SKM-1 (cell line): Measurements from ENCODE around the gene RBBP5.
"Not testable (repeated sequence)": the region's sequence is repeated elsewhere in the genome, so short reads cannot be mapped to it uniquely, and the experiment has no call there.

Experiments used
- DNase-seq: peaks from one replicate; lab custom pipeline; 2025; ENCODE audit not compliant: unreplicated experiment; lab: John Stamatoyannopoulos, UW

Gene RBBP5, protein sequence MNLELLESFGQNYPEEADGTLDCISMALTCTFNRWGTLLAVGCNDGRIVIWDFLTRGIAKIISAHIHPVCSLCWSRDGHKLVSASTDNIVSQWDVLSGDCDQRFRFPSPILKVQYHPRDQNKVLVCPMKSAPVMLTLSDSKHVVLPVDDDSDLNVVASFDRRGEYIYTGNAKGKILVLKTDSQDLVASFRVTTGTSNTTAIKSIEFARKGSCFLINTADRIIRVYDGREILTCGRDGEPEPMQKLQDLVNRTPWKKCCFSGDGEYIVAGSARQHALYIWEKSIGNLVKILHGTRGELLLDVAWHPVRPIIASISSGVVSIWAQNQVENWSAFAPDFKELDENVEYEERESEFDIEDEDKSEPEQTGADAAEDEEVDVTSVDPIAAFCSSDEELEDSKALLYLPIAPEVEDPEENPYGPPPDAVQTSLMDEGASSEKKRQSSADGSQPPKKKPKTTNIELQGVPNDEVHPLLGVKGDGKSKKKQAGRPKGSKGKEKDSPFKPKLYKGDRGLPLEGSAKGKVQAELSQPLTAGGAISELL

DNA sequence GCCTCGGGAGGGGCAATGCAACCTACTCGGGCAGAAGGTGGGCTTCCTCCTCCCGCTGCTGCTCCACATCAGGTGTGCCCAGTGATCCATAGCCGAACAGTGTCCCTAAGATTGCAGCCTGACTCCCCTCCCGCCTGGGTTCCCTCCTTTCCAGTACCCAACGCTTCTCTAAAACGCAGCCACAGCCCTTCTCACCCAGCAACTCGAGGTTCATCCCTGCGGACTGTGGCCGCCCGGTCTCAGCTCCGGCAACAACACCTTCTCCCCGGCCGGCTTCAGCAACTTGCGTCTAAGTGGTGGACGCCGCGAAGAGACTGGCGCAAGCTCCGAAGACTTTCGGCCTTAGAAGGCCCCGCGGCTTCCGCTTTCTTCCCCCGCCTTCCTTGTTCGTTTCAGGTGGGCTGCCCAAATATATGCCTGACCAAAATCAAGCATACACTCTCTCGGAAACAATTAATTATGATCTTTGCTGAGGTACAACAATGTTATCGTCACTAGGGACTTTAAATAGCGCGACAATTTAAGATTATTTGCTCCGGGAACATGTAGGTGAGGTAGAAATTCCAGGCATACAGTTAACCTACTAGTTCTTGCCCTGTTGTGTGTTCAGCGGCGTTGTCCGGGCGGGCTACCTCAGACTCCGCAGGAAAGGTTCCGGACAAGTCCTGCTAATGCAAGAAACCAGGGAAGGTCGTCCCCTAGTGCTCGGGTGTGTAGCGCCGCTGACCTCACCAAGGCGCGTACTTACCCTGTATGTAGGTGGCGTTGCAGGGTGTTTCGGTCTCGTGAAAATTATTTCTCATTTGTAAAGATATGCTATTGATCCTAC, at the start of gene RBBP5:
RBBP5 (minus strand) TSS at position 319 of the 829 bp plus-strand sequence; CDS start at position 214, 105 bp downstream.
- peak; percentile 100 for DNase-seq

DNA sequence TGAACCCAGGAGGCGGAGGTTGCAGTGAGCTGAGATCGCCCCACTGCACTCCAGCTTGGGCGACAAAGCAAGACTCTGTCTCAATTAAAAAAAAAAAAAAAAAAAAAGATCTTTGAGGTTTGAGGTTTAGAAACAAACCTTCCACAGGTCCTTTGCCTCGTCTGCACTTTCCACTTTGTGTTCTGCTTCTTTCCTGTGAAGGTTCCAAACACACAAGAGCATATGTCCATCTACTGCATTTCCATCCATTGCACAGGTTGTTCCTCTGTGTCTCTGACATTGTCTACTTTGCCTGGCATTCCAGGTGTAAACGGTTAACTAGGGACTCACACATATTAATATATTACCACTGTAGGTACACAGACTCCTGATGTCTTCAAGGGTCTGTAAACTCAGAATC, 49.6 kb upstream of the RBBP5 start:
- no peak for DNase-seq

DNA sequence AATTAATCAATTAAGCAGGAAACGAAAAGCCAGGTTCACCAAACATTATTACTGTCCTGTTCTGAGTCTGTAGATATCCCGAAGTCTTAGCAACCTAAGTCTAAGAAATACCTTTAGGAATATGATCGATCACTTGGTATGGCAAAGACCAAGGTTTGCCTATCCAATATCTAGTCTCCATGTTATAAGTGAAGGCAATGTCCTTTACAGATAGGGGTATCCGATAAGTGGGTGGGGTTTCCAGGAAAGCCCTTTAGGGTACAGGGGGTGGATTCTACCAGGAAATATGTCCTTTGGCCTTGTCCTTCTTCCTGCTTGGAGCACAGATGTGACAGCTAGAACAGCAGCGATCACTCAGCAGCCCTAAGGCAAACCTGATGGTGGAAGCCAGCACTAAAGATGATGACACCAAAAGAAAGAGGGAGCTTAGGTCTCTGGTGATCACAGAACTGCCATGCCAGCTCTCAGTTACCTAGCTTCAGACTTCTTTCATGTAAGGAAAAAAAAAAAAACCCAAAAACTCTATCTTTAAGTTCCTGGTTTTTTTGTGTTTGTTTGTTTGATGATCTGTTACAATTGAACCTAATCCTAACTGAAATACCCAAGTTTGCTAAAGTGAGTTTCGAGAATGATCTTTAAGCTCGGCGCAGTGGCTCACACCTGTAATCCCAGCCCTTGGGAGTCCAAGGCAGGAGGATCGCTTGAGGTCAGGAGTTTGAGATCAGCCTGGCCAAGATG, 48.9 kb upstream of the RBBP5 start:
- no peak for DNase-seq

DNA sequence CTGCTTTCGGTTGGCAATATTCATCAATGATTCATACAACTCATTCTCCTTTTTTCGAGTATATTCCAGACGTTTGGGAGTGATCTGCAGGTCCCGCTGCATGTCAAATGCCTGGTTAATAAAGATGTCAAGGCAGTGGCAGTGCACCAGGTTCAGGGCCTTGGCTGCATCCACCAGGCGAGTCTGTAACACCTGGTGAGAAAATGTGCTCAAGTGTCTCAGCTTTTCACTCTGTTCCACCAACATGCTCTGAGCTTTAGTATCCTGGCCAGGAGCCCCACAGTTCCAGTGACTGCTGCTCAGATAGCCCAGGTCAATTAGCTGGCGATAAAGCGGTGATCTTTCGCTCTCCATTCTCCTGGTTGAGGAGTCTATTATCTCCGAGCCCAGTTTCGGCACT, 47.5 kb upstream of the RBBP5 start:
- no peak for DNase-seq

DNA sequence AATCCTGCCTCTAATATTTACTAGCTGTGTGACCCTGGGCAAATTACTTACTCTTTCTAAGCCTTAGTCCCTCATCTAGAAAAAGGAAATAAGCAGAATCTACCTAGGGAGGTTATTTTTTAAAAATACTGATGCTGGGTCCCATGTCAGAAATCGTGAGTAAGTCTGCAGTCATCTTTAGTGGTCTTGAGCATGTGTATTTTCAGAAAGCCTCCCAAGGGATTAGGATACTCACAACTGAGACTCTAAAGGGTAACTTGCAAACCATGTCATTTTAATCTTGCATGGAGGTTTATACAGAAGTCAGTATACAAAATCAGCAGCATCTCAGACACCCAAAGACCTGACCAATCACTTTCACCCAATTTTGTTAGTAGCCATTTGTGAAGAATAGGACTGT, 46.5 kb upstream of the RBBP5 start:
- no peak for DNase-seq

DNA sequence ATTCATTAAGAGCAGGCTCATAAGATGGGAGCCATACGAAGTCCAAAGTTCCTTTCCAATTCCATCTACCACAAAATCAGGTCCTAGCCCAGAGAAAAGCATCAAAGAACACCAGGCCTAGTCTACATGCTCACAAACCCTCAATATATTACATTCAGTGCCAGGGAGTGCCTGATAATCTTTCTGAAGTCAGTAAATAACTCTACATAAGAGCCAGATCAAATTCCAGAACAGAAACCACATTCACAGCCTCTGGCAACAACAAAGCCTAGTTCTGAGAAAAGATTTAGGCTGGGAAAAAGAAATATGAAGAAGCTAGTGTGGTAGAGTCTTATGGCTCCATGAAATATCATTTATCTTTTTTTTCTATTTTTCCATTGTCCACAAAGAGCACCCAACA, 40.5 kb upstream of the RBBP5 start:
- DNase-seq, result no peak

DNA sequence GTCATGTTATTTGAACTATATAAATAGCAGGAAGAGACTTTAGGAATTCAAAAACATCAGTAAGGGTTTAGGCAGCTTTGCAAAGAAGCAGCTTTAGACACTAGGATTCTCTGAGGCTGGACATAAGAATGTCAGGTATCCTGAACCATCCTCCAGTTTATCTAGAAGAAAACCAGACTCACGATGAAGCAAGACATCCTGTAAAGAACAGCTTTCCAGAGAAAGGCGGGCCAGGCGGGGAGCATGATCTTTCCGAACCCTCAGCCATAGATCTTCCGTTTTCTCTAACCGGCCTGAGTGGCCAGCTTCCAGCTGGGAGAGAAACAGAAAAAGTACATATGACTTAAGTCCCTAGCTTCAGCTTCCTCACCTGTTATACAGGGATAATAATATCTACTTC, 39.3 kb upstream of the RBBP5 start:
- DNase-seq, result no peak

DNA sequence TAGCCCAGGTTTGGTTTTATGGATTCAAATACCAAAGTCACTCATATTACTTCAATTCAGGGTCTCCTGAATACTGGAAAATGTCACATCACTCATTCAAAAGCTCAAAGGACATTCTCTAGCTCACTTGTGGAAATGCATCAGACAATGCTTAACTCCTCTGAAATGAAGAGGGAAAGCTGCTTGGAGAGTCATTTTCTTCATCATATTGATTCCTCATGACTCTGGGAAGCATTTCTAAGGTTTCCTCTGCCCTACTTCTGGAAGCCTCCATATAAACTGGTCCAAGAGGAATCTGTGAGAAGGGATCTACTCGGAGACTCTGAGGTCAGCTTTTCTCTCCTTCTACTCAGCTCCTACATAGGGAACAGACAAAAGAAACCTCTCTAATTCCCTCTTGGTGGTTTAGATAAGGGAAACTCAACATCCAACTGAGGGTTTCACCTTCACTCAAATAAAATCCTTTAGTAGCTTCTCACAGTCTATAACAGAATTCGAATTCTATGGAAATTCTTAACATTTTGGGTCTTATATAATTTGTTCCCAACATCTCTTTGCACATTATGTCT, 36.4 kb upstream of the RBBP5 start:
- DNase-seq, result no peak

DNA sequence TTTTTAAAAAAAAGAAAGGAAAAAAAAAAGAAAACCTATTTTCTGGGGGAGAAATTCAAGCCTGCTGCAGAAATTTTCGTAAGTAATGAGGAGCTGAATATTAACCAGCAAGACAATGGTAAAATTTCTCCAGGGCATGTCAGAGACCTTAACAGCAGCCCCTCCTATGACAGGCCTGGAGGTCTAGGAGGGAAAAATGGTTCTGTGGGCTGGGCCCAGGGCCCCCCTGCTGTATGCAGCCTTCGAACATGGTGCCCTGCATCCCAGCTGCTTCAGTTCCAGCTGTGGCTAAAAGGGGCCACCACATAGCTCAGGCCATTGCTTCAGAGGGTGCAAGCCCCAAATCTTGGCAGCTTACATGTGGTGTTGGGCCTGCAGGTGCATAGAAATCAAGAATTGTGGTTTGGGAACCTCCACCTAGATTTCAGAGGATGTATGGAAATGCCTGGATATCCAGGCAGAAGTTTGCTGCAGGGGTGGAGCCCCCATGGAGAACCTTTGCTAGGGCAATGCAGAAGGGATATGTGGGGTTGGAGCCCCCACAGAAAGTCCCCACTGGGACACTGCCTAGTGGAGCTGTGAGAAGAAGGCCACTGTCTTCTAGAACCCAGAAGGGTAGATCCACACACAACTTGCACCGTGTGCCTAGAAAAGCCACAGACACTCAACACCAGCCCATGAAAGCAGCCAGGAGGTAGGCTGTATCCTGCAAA, 34.0 kb upstream of the RBBP5 start:
- not testable (repeated sequence) for DNase-seq

DNA sequence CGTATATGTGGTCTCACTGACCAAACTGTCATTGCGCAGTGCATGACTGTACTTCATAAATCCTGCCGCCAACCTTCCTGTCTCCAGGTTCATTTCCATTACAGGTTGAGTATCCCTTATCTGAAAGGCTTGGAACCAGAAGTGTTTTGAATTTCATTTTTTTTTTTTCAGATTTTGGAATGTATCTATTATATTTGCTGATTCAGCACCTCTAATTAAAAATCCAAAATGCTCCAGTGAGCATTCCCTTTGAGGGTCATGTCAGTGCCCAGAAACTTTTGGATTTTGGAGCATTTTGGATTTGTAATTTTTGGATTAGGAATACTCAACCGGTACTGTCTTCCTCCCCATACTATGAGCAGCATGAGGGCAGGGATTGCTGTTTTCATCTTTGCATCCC, 30.7 kb upstream of the RBBP5 start:
- no peak for DNase-seq

DNA sequence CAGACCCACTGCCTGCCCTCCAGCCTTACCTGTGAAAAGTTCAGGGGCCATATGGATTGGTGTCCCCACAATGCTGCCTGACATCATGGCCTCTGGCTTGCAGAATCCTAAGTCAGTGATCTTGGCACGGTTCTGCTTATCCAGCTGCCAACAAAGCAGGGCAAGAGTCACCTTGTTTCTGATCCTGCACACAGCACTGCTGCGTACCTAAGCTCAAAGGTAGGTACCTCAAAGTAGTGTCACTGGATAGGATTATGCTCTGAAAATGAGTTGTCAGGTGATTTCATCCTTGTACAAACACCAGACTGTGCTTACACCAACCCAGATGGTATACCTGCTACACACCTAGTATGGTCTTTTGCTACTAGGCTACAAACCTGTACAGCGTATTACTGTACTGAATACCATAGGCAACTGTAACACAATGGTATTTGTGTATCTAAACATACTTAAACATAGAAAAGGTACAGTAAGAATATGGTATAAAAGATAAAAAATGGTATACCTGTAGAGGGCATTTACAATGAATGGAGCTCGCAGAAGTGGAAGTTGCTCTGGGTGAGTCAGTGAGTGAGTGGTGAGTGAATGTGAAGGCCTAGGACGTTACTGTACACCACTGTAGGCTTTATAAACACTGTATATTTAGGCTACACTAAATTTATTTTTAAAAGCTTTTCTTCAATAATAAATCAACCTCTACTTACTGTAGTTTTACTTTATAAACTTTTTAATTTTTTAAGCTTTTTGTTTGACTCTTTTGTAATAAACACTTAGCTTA, 29.1 kb upstream of the RBBP5 start:
- DNase-seq, result no peak

DNA sequence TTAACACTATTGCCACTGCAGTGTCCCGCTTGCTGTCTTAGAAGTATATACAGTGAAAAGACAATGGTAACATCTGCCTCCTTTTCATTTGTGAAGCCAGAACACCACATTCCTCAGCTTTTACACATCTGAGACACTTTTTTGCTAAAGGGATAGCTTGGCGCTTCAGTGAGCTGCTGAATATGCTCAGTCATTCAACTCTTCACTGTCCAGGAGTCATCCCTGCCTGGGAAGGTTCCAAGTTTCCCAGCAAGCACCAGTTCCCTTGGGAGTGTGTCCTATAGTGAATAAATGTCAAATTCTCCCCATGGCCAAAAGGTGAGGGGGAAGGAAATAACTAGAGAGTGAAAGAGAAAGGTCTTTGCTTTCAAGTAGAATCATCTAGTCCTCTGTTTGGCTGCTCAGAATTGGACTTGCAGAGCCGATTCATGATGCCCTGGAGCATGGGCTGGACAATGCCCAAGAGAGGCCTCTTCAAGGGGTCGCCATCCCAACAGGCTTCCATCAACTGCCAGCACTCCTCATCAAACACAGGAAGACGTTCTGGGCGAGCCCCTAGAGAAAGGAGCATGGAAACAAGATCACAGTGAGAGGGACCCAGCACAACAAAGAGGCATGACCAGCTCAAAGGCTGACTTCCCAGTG, 25.5 kb upstream of the RBBP5 start:
- DNase-seq, result no peak

DNA sequence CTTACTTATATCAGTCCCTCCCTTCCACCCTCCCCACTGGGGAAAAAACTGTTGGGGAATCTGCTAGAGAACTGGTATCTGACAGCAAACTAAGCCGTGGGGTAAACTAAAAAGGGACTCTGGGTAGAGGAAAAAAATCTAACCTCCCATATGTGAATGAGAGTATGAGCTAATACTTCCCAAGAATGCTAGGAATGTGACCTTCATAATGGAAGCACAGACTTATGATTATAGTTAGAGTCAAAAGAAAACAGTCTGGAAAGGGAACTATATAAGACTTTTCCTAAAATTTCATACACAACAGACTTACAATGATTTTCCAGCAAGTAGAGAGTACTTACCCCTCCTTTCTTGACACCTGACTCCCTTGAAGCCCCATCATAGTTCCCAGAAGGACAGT, 23.0 kb upstream of the RBBP5 start:
- no peak for DNase-seq

DNA sequence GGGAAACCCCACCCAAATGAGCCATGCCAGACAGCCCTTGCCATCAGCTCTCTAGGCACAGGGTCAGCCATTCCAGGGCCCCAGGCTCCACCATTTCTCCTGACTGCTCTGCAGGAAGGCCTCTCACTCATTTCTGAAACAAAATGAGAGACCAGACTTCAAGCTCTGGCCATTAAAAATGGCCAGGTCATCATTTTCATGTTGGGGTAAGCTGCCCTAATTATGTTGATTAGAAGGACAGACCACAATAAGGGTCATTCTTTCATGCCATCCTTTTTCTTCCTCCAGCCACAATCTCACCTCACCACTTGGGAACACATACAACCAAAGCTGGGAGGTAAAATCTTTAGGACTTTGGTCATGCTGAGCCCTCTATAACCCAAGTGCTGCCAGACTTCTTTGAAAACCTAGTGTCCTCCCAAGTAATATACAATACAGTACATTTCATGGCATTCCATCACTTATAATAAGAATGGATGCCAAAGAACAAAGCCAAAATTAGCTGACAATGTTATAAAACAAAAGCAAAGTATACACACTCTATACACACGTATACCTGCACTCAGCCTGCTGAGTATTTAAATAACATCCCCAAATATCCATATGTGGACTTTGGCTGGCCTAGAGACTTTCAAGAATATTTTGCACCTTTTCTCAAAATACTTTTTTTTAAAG, 22.4 kb upstream of the RBBP5 start:
- no peak for DNase-seq

DNA sequence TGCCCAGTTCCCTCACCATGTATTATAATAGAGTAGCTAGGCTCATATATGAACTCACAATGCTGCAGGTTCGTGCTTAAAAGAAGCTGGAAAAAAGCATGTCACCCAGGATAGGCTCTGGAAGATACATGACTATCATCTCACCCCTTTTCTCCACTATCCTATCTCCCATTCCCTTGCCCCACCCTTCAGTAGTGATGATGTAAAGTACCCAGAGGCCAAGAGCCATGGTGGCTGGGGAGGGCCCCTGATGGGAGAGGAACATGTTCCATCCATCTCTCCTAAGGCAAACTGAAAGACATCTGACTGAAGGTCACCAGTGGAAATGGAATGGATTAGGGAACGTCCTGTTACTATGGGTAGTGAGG, 20.3 kb upstream of the RBBP5 start:
- no peak for DNase-seq

DNA sequence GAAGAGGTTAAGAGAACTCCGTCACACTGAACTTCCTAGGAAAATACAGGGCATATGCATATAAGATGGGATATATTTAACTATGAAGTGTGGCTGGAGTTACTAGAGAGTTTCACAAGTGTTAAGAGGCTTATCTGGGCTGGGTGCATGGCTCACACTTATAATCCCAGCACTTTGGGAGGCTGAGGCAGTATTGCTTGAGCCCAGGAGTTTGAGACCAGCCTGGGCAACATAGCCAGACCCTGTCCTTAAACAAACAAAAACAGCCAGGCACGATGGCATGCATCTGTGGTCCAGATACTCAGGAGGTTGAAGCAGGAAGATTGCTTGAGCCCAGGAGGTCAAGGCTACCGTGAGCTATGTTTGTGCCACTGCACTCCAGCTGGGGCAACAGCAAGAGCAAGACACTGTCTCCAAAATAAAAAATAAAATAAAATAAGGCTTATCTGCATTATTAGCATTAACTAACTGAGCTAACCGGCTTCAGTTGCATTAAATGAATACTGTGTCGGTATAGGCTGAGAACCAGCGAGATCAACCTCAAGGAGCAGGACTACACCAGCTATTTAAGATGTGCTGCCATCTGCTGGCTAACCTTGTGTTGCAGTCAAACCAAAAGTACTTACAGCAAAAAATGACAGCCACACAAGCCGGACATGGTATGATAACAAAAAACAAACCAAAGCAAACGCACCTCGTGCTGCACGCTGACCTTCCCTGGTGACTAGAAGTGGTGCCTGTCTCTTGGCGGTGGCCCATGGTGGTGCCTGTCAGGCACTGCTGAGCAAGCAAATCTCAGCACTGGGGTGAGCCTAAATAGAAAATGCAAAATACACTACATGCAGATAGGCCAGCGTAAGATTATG, 19.7 kb upstream of the RBBP5 start:
- peak; percentile 67 for DNase-seq

DNA sequence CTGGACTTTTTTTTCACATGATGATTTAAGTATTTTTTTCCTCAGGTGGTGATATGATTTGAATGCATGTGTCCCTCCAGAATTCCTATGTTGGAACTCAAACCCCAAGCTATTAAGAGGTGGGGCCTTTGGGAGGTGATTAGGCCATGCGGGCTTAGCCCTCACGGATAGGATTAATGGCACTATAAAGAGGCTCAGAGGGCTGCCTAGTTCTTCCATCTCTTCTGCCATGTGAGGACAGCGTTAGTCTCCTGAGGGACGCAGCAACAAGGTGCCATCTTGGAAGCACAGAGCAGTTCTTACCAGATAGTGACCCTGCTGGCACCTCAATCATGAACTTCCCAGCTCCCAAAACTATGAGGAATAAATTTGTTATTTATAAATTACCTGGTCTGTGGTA, 18.3 kb upstream of the RBBP5 start:
- DNase-seq, result no peak

DNA sequence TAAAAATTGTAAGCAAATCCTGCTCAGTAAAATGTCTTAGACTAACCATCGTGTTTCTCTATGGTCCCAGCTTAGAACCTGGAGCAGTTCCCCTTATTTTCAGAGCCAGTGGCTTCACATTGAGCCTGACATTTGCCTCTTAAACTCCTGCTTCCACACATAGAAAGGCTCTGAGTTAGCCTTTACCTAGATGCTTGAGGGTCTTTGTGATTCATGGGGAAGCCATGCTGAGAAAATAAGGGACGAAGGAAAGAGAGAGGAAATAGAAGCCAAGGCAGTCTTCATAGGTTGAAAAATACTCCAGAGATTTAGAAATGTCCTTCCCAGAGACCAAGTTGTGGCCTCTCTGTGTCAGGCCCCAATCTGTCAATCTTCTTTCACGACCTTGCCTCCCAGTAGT, 16.1 kb upstream of the RBBP5 start:
- DNase-seq, result no peak
